Neural progenitor cell (in vitro differentiated cells): ENCODE measurements around the gene PDHX. TPM values are rescaled to one million over a fixed set of nuclear protein-coding genes. Genes with fewer than 3 reads are reported as not detected.

Source experiments
- DNase-seq: peaks from one replicate; pipeline ENCODE4 v3.0.0-alpha.2; 2016; ENCODE audit warnings: low spot score
- H2AFZ ChIP-seq: fragments of 200-600 bp; sonication (generic); replicated peaks from 2 replicates; pipeline ENCODE4 v1.6.1; 2016; ENCODE audit warnings: antibody characterized with exemption
- H3F3A ChIP-seq: fragments of 200-600 bp; sonication (generic); 2 replicates; pipeline ENCODE4 v1.6.1; 2016; ENCODE audit warnings: antibody characterized with exemption, low read depth
- H3K27ac ChIP-seq: fragments of 200-600 bp; sonication (generic); 2 replicates; pipeline ENCODE4 v1.5.1; 2016; ENCODE audit warnings: mild to moderate bottlenecking
- H3K27me3 ChIP-seq: fragments of 200-600 bp; sonication (generic); 2 replicates; pipeline ENCODE4 v1.6.1; 2016; ENCODE audit warnings: mild to moderate bottlenecking, moderate library complexity
- H3K36me3 ChIP-seq: fragments of 200-600 bp; sonication (generic); 2 replicates; pipeline ENCODE4 v1.5.1; 2016
- H3K4me1 ChIP-seq: fragments of 200-600 bp; sonication (generic); 2 replicates; pipeline ENCODE4 v1.6.1; 2016; ENCODE audit warnings: mixed run types
- H3K4me2 ChIP-seq: fragments of 200-600 bp; sonication (generic); 2 replicates; pipeline ENCODE4 v1.6.1; 2016
- H3K4me3 ChIP-seq: fragments of 200-600 bp; sonication (generic); 2 replicates; pipeline ENCODE4 v1.5.1; 2016
- H3K79me2 ChIP-seq: fragments of 200-600 bp; sonication (generic); 2 replicates; pipeline ENCODE4 v1.6.1; 2016; ENCODE audit warnings: low read depth
- H3K9ac ChIP-seq: fragments of 200-600 bp; sonication (generic); 2 replicates; pipeline ENCODE4 v1.6.1; 2016
- H3K9me3 ChIP-seq: fragments of 200-600 bp; sonication (generic); 2 replicates; pipeline ENCODE4 v1.5.1; 2016; ENCODE audit warnings: low read depth
- H4K20me1 ChIP-seq: fragments of 200-600 bp; sonication (generic); 2 replicates; pipeline ENCODE4 v1.6.1; 2016; ENCODE audit warnings: low read depth
- H3K27ac Mint-ChIP-seq: 3 replicates; pipeline ENCODE4 v1.8.0; 2021; ENCODE audit warnings: mixed read lengths
- H3K27me3 Mint-ChIP-seq: 2 replicates; pipeline ENCODE4 v1.8.0; 2022; ENCODE audit warnings: low read depth, mild to moderate bottlenecking, inconsistent platforms, moderate library complexity, mixed read lengths; ENCODE audit not compliant: insufficient read depth
- H3K36me3 Mint-ChIP-seq: 3 replicates; pipeline ENCODE4 v1.8.0; 2021; ENCODE audit warnings: mixed read lengths
- H3K4me1 Mint-ChIP-seq: 3 replicates; pipeline ENCODE4 v1.8.0; 2021; ENCODE audit warnings: mixed read lengths
- H3K4me3 Mint-ChIP-seq: 3 replicates; pipeline ENCODE4 v1.8.0; 2021; ENCODE audit warnings: mild to moderate bottlenecking, moderate library complexity, mixed read lengths
- H3K9me3 Mint-ChIP-seq: 3 replicates; pipeline ENCODE4 v1.8.0; 2020; ENCODE audit warnings: mixed read lengths
- CTCF ChIP-seq: fragments of 200-600 bp; sonication (generic); IDR thresholded peaks from 2 replicates; pipeline ENCODE4 v1.5.1; 2017; ENCODE audit warnings: antibody characterized with exemption, mild to moderate bottlenecking
- EZH2 ChIP-seq: fragments of 200-600 bp; sonication (generic); IDR thresholded peaks from 2 replicates; pipeline ENCODE4 v1.6.1; 2017; ENCODE audit warnings: antibody characterized with exemption, mild to moderate bottlenecking, moderate library complexity
- EZH2phosphoT487 ChIP-seq: fragments of 200-600 bp; sonication (generic); IDR thresholded peaks from 2 replicates; pipeline ENCODE4 v1.6.1; 2017; ENCODE audit warnings: antibody characterized with exemption
- total RNA-seq: library from RNA; depleted of rRNA; stranded (reverse); fragments of >200 nt; gene quantifications from 2 replicates; pipeline ENCODE4 v1.2.3, GENCODE V29; 2015; ENCODE audit warnings: low replicate concordance

PDHX gene
- total RNA-seq, 1 donor from 2014 or later: 38.4 TPM

GRCh38 chr11:34924714-34925113 is 8.3 kb downstream of the PDHX start:
- Histone ChIP-seq H3K27ac (no peak overlapping the region), H3K9me3 (no peaks in the 10 kb centered on the region), H3K27me3 (no peaks in the 10 kb centered on the region), H4K20me1 (peaks cover 31% of the 10 kb centered on the region), H2AFZ (no peak overlapping the region), H3K9ac (no peak overlapping the region), H3K4me1 (peaks cover 12% of the 10 kb centered on the region), H3F3A (no peaks in the 10 kb centered on the region), H3K4me3 (no peak overlapping the region), H3K4me2 (no peak overlapping the region), H3K79me2 (peaks cover 96% of the 10 kb centered on the region), H3K36me3 (peaks cover 4% of the 10 kb centered on the region)
- no peak for DNase-seq
- Mint-ChIP-seq H3K27me3 (no peaks in the 10 kb centered on the region), H3K27ac (no peak overlapping the region), H3K4me3 (no peak overlapping the region), H3K36me3 (peaks cover 2% of the 10 kb centered on the region), H3K4me1 (peaks cover 8% of the 10 kb centered on the region), H3K9me3 (no peaks in the 10 kb centered on the region)
- TF ChIP-seq EZH2phosphoT487: no peak
- TF ChIP-seq EZH2: no peak
- TF ChIP-seq CTCF: no peak

- H3F3A ChIP-seq: no peaks in the 10 kb centered on the region
- no peaks in the 10 kb centered on the region for H3K36me3 ChIP-seq
- H2AFZ ChIP-seq: no peak overlapping the region
- Mint-ChIP-seq H3K27ac (no peak overlapping the region), H3K9me3 (no peaks in the 10 kb centered on the region), H3K27me3 (no peaks in the 10 kb centered on the region), H3K4me3 (no peak overlapping the region), H3K36me3 (peaks cover 2% of the 10 kb centered on the region), H3K4me1 (peaks cover 8% of the 10 kb centered on the region)
- peaks cover 31% of the 10 kb centered on the region for H4K20me1 ChIP-seq
- no peak overlapping the region for H3K27ac ChIP-seq
- no peaks in the 10 kb centered on the region for H3K9me3 ChIP-seq
- H3K27me3 ChIP-seq: no peaks in the 10 kb centered on the region
- no peak overlapping the region for H3K4me3 ChIP-seq
- no peak overlapping the region for H3K9ac ChIP-seq
- peaks cover 91% of the 10 kb centered on the region for H3K79me2 ChIP-seq
- DNase-seq: peak; percentile 54
- no peak overlapping the region for H3K4me2 ChIP-seq
- H3K4me1 ChIP-seq: peaks cover 12% of the 10 kb centered on the region
- no peak for TF ChIP-seq EZH2phosphoT487
- TF ChIP-seq EZH2: no peak
- TF ChIP-seq CTCF: peak; percentile 87
These were observed 9.8 kb downstream of the PDHX start for GRCh38 chr11:34926101-34926830.

- peaks cover 86% of the 10 kb centered on the region for H3K79me2 ChIP-seq
These were observed 10.4 kb downstream of the PDHX start for GRCh38 chr11:34926831-34927132.

More at GRCh38 chr11:34926831-34927132, 10.4 kb downstream of the PDHX start:
- Mint-ChIP-seq H3K27me3 (no peaks in the 10 kb centered on the region), H3K4me1 (peaks cover 8% of the 10 kb centered on the region), H3K27ac (no peak overlapping the region), H3K4me3 (no peak overlapping the region), H3K36me3 (peaks cover 2% of the 10 kb centered on the region), H3K9me3 (no peaks in the 10 kb centered on the region)
- Histone ChIP-seq H2AFZ (no peak overlapping the region), H3K9me3 (no peaks in the 10 kb centered on the region), H3K9ac (no peak overlapping the region), H3K36me3 (no peaks in the 10 kb centered on the region), H3K4me2 (no peak overlapping the region), H3K27ac (no peak overlapping the region), H3F3A (no peaks in the 10 kb centered on the region), H3K27me3 (no peaks in the 10 kb centered on the region), H3K4me3 (no peak overlapping the region), H3K4me1 (peaks cover 12% of the 10 kb centered on the region), H4K20me1 (peaks cover 30% of the 10 kb centered on the region)
- no peak for TF ChIP-seq EZH2phosphoT487
- TF ChIP-seq CTCF: no peak
- TF ChIP-seq EZH2: no peak
- DNase-seq: no peak
